ENCODE results near the gene RAD51B.

DNA sequence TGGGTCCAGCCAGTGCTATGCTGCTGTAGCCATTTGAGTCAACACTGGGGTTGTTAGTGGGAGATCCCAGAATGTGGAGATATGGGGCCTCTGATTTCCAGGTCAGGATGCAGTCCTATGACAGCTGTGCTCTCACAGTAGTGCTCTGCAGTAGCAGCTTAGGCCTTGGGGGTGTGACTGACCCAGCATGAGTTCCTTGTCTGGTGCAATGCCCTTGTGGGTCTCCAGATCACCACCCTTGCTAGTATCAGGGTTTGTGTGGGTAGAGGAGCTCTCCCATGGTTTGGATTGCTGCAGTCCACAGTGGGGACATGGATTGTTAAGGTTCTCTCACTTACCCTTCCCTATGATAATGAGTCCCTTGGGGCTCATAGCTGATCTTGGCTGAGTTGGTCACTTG, 113.7 kb downstream of the RAD51B start:
- TF ChIP-seq CTCF (conservative IDR thresholded peaks at IDR 0.05; ENCODE audit: low read depth, low read length) = no peak
- no peak for TF ChIP-seq EZH2 (IDR thresholded peaks at IDR 0.05; ENCODE audit: low read length, unreplicated experiment)

All from PC-3 (cell line).